K562 (cell line): ENCODE measurements around the gene MAP3K13. TPM values are rescaled to one million over a fixed set of nuclear protein-coding genes. Genes with fewer than 3 reads are reported as not detected.

ENCODE experiments used
- ATAC-seq: fragments of 200-7000 bp; cut with Tn5 transposase; 3 replicates; pipeline ENCODE4 v1.9.1; 2020; ENCODE audit warnings: moderate library complexity
- BruUV-seq: library from RNA; stranded (reverse); fragments of 400-500 nt; replicated peaks from 2 replicates; lab custom pipeline; 2021; lab: Mats Ljungman, UMichigan
- CTCF ChIA-PET: fragments of 300-600 bp; formaldehyde crosslinking; extraction: SDS; loops from one replicate; lab custom pipeline; 2021; ENCODE audit warnings: low intra/inter-chr PET ratio; lab: Yijun Ruan, JAX
- POLR2A ChIA-PET: fragments of 300-600, 350-650 bp; sonication (Branson Sonifier 250); formaldehyde crosslinking; extraction: SDS; loops from one replicate; lab custom pipeline; 2021; ENCODE audit warnings: antibody characterized with exemption, inconsistent platforms; lab: Yijun Ruan, JAX
- DNase-seq, 4 experiments: peaks; one replicate each; pipeline versions ENCODE4 v3.0.0 to v3.0.0-alpha.2; 2011 to 2018; ENCODE audit warnings: low spot score in 3 of 4, mixed read lengths in 3 of 4; ENCODE audit errors: extremely low read depth in 1 of 4
- FAIRE-seq: peaks from 2 replicates; lab custom pipeline; 2011; peaks lifted over from hg19 to GRCh38; lab: Jason Lieb, UNC
- H2AFZ ChIP-seq: 2 replicates; pipeline ENCODE4 v1.6.0; 2011; ENCODE audit warnings: low read depth, low read length, control low read depth, inconsistent platforms
- H3K27ac ChIP-seq: fragments of 200-600 bp; 3 replicates; pipeline ENCODE4 v1.8.0; 2011; ENCODE audit warnings: low read depth, mild to moderate bottlenecking, control low read depth, inconsistent platforms, low read length, moderate library complexity, mixed read lengths; ENCODE audit errors: extremely low read depth
- H3K27me3 ChIP-seq, 2 experiments: fragments of 300-600 bp in 1 of 2; 2 replicates in 1 of 2; 3 replicates in 1 of 2; pipeline versions ENCODE4 v1.6.0 to v1.8.0; 2011; ENCODE audit warnings: inconsistent platforms in 2 of 2, low read length in 2 of 2, mild to moderate bottlenecking in 1 of 2, mixed read lengths in 1 of 2, moderate library complexity in 1 of 2; ENCODE audit not compliant: control insufficient read depth in 2 of 2, insufficient read depth in 2 of 2
- H3K36me3 ChIP-seq: fragments of 300-600 bp; 3 replicates; pipeline ENCODE4 v1.8.0; 2011; ENCODE audit warnings: mild to moderate bottlenecking, low read length, inconsistent platforms; ENCODE audit not compliant: control insufficient read depth, insufficient read depth
- H3K4me1 ChIP-seq, 2 experiments: fragments of 200-600 bp in 1 of 2; replicated peaks in 1 of 2; 2 replicates in 1 of 2; 3 replicates in 1 of 2; pipeline versions ENCODE4 v1.5.1 to v1.8.0; 2011; ENCODE audit warnings: inconsistent platforms in 2 of 2, low read length in 2 of 2, mild to moderate bottlenecking in 1 of 2, mixed read lengths in 1 of 2, moderate library complexity in 1 of 2; ENCODE audit not compliant: control insufficient read depth in 2 of 2, insufficient read depth in 2 of 2
- H3K4me2 ChIP-seq: 2 replicates; pipeline ENCODE4 v1.6.1; 2011; ENCODE audit warnings: low read length, control low read depth, inconsistent platforms, mixed read lengths; ENCODE audit not compliant: insufficient read depth
- H3K4me3 ChIP-seq: fragments of 200-600 bp; sonication (generic), shearing (Covaris generic); 2 replicates; pipeline ENCODE4 v1.5.1; 2016; ENCODE audit warnings: control low read depth, inconsistent platforms
- H3K79me2 ChIP-seq: fragments of 200-600 bp; 3 replicates; pipeline ENCODE4 v1.8.0; 2011; ENCODE audit warnings: low read length, inconsistent platforms; ENCODE audit not compliant: control insufficient read depth, insufficient read depth
- H3K9ac ChIP-seq, 2 experiments: 2 replicates each; pipeline versions ENCODE4 v1.6.0 to v1.6.1; 2011; ENCODE audit warnings: low read depth in 2 of 2, low read length in 2 of 2, control low read depth in 1 of 2, inconsistent platforms in 1 of 2, mild to moderate bottlenecking in 1 of 2, mixed read lengths in 1 of 2; ENCODE audit not compliant: insufficient read depth in 1 of 2
- H3K9me1 ChIP-seq: one replicate; pipeline ENCODE4 v1.6.0; 2011; ENCODE audit warnings: inconsistent platforms, mild to moderate bottlenecking, low read length, moderate library complexity; ENCODE audit not compliant: control insufficient read depth, insufficient read depth
- H3K9me3 ChIP-seq: replicated peaks from 2 replicates; pipeline ENCODE4 v1.5.1; 2011; ENCODE audit warnings: low read depth, low read length, inconsistent platforms; ENCODE audit not compliant: control insufficient read depth, insufficient read depth
- H4K20me1 ChIP-seq: replicated peaks from 2 replicates; pipeline ENCODE4 v1.6.1; 2011; ENCODE audit warnings: low read length, inconsistent platforms, mixed read lengths; ENCODE audit not compliant: control insufficient read depth, insufficient read depth
- NCOA1 ChIP-seq: fragments of 450-650 bp; IDR thresholded peaks from 2 replicates; pipeline ENCODE4 v1.6.1; 2016; ENCODE audit warnings: low read depth
- NFIC ChIP-seq: fragments of 450-650 bp; IDR thresholded peaks from 2 replicates; pipeline ENCODE4 v1.6.1; 2017; ENCODE audit warnings: mild to moderate bottlenecking, inconsistent platforms
- SPI1 ChIP-seq: IDR thresholded peaks from 2 replicates; pipeline ENCODE4 v1.6.1; 2011; ENCODE audit warnings: low read depth, low read length, control low read depth, borderline replicate concordance
- ZBTB33 ChIP-seq: sonication (generic); formaldehyde crosslinking; IDR thresholded peaks from 2 replicates; pipeline ENCODE4 v1.8.1; 2023; ENCODE audit warnings: mild to moderate bottlenecking, missing genetic modification reagents
- ZNF282 ChIP-seq: sonication (generic); formaldehyde crosslinking; IDR thresholded peaks from 2 replicates; pipeline ENCODE4 v1.8.1; 2023; ENCODE audit warnings: missing genetic modification reagents
- WGBS: fragments of 100-300 bp; shearing (Covaris generic); methylation state at CpG from one replicate; pipeline ENCODE4 v1.1.6; 2016; ENCODE audit warnings: low coverage, mixed read lengths; ENCODE audit not compliant: insufficient coverage; ENCODE audit errors: missing lambda C conversion rate; 5-methylcytosine and 5-hydroxymethylcytosine counted together
- in situ Hi-C: fragments of 300-500 bp; cut with MboI; formaldehyde crosslinking; loops from 4 replicates; pipeline ENCODE4 v1.15.0; 2018; ENCODE audit warnings: inconsistent platforms, mixed read lengths
- intact Hi-C: fragments of 100-400 bp; cut with micrococcal nuclease; formaldehyde crosslinking; loops from 2 replicates; pipeline ENCODE4 v1.14.2; 2022
- polyA plus RNA-seq, 8 experiments: library from polyadenylated mRNA; depleted of rRNA in 4 of 8; stranded (reverse) in 5 of 8; unstranded in 3 of 8; fragments of >200 nt; fragmentation: Nextera tagmentation in 2 of 8; fragmentation: Illumina TruSeq in 1 of 8; extraction: Ambion mirVana in 2 of 8; extraction: Trizol in 1 of 8; gene quantifications; 2 replicates each; pipeline versions ENCODE4 v1.2.1 to v1.2.3, GENCODE V29; 2011 to 2014; ENCODE audit warnings: inconsistent platforms in 1 of 8, missing spikeins in 1 of 8
- total RNA-seq, 7 experiments: library from RNA; depleted of rRNA in 6 of 7; stranded (reverse); fragments of >200 nt in 6 of 7; fragmentation: Illumina TruSeq in 2 of 7; extraction: Trizol in 2 of 7; gene quantifications; 2 replicates each; pipeline versions ENCODE4 v1.2.1 to v1.2.3, GENCODE V29; 2011 to 2021; ENCODE audit warnings: low replicate concordance in 1 of 7

The MAP3K13 gene
- total and polyA plus RNA-seq, 9 of the 15 experiments (the other 6 are each of a cell fraction or from before 2014, with no cell fraction given) = 0.04 to 0.32 (median 0.15) TPM; not detected in 2

GRCh38 chr3:185420762-185421161, 57.8 kb downstream of the MAP3K13 start:
- no peaks in the 10 kb centered on the region for H3K79me2 ChIP-seq
- no peak overlapping the region for H3K27ac ChIP-seq
- no peak overlapping the region for H2AFZ ChIP-seq
- no peak for DNase-seq
- ChIA-PET POLR2A (interaction anchor here (0.6 kb wide), 1 partner anchor 832 kb away, joined by 3 read pairs; no protein-coding TSS in a partner anchor), CTCF (no interaction called here)
- TF ChIP-seq NFIC (0 out of 2 replicates have a peak, but pooled peaks have one; percentile 4), ZNF282 (CRISPR knock-in tag) (no peak), NCOA1 (no peak), SPI1 (0 out of 2 replicates have a peak, but pooled peaks have one; percentile 14), ZBTB33 (CRISPR knock-in tag) (no peak)
- 46% methylated on average over 4 of the region's 5 CpGs for WGBS
- no peaks in the 10 kb centered on the region for H3K36me3 ChIP-seq
- no peak for FAIRE-seq
- H3K4me1 ChIP-seq = peaks cover 0 to 6% of the 10 kb centered on the region in 2 experiments; a peak in 4 of 5 replicates
- H3K9ac ChIP-seq = no peak overlapping the region
- no peaks in the 10 kb centered on the region for H3K9me1 ChIP-seq
- no peaks in the 10 kb centered on the region for H4K20me1 ChIP-seq
- peaks cover 0 to 7% of the 10 kb centered on the region in 2 experiments; a peak in 3 of 5 replicates for H3K27me3 ChIP-seq
- in situ Hi-C loops (no loop called here), intact Hi-C loops (no loop called here)
- no peaks in the 10 kb centered on the region for H3K9me3 ChIP-seq
- no peak overlapping the region for H3K4me2 ChIP-seq
- no peak overlapping the region for H3K4me3 ChIP-seq
- no TSS peak for BruUV-seq
- no peak for ATAC-seq
